ENCODE measurements around the gene SLC6A2.

GRCh38 chr16:55734665-55735064, 78.9 kb downstream of the SLC6A2 start:
- no peak for TF ChIP-seq MAX (IDR thresholded peaks at IDR 0.05)
- TF ChIP-seq TEAD4 (IDR thresholded peaks at IDR 0.05) = no peak
- no peak for TF ChIP-seq REST (IDR thresholded peaks at IDR 0.05; ENCODE audit: low read depth)
- no peak for TF ChIP-seq EGR1 (IDR thresholded peaks at IDR 0.05)
- TF ChIP-seq TAF1 (IDR thresholded peaks at IDR 0.05; ENCODE audit: low read depth) = no peak
- TF ChIP-seq CEBPB (IDR thresholded peaks at IDR 0.05) = no peak
- no peak for TF ChIP-seq USF1 (IDR thresholded peaks at IDR 0.05)
- no peak for TF ChIP-seq CREB1 (IDR thresholded peaks at IDR 0.05; ENCODE audit: low read depth)
- no peak for TF ChIP-seq EP300 (IDR thresholded peaks at IDR 0.05; ENCODE audit: borderline replicate concordance)
- no peak for TF ChIP-seq YY1 (IDR thresholded peaks at IDR 0.05; ENCODE audit: low read depth)
